IMR-90 (cell line): Measurements from ENCODE around the gene VAC14. TPM values are rescaled to one million over a fixed set of nuclear protein-coding genes. Genes with fewer than 3 reads are reported as not detected.

Experiments
- ATAC-seq: fragments of 200-7000 bp; cut with Tn5 transposase; 2 replicates; pipeline ENCODE4 v1.9.1; 2020; ENCODE audit warnings: low read depth, mild to moderate bottlenecking, moderate library complexity
- BruUV-seq: library from RNA; stranded (reverse); fragments of 400-500 nt; replicated peaks from 2 replicates; lab custom pipeline; 2021; lab: Mats Ljungman, UMichigan
- CTCF ChIA-PET: fragments of 300-600 bp; formaldehyde crosslinking; extraction: SDS; loops from one replicate; lab custom pipeline; 2021; ENCODE audit warnings: antibody characterized with exemption; lab: Yijun Ruan, JAX
- POLR2A ChIA-PET: fragments of 300-600 bp; sonication (Branson Sonifier 250); formaldehyde crosslinking; loops from one replicate; lab custom pipeline; 2022; ENCODE audit warnings: antibody characterized with exemption; ENCODE audit not compliant: unreplicated experiment; lab: Charles Lee
- DNase-seq: peaks from one replicate; pipeline ENCODE4 v3.0.0; 2013
- H2AFZ ChIP-seq: replicated peaks from 2 replicates; pipeline ENCODE3; 2013; ENCODE audit warnings: low read length, mild to moderate bottlenecking; ENCODE audit not compliant: poor library complexity
- H2AK5ac ChIP-seq: 2 replicates; pipeline ENCODE4 v1.6.1; 2013; ENCODE audit warnings: low read depth, low read length, inconsistent platforms
- H2AK9ac ChIP-seq: replicated peaks from 2 replicates; pipeline ENCODE3; 2013; ENCODE audit warnings: mild to moderate bottlenecking, low read depth, low read length, moderate library complexity; ENCODE audit not compliant: poor library complexity
- H2BK120ac ChIP-seq: 2 replicates; pipeline ENCODE4 v1.6.1; 2013; ENCODE audit warnings: low read depth, low read length, inconsistent platforms
- H2BK15ac ChIP-seq: 3 replicates; pipeline ENCODE4 v1.6.1; 2013; ENCODE audit warnings: low read depth, low read length, inconsistent platforms
- H2BK20ac ChIP-seq: 2 replicates; pipeline ENCODE4 v1.6.1; 2013; ENCODE audit warnings: low read depth, mild to moderate bottlenecking, inconsistent platforms, low read length, moderate library complexity
- H2BK5ac ChIP-seq: 2 replicates; pipeline ENCODE4 v1.6.1; 2013; ENCODE audit warnings: mild to moderate bottlenecking, low read depth, low read length, inconsistent platforms; ENCODE audit not compliant: poor library complexity, severe bottlenecking
- H3K14ac ChIP-seq: replicated peaks from 2 replicates; pipeline ENCODE4 v1.6.1; 2013; ENCODE audit warnings: low read depth, low read length, inconsistent platforms
- H3K18ac ChIP-seq: 2 replicates; pipeline ENCODE4 v1.6.1; 2013; ENCODE audit warnings: low read depth, low read length, control low read depth
- H3K23ac ChIP-seq: 2 replicates; pipeline ENCODE4 v1.6.1; 2013; ENCODE audit warnings: low read depth, low read length, inconsistent platforms
- H3K27ac ChIP-seq: 2 replicates; pipeline ENCODE4 v1.5.1; 2013; ENCODE audit warnings: mild to moderate bottlenecking, control low read depth, low read length; ENCODE audit not compliant: insufficient read depth
- H3K27me3 ChIP-seq: 2 replicates; pipeline ENCODE4 v1.6.1; 2013; ENCODE audit warnings: low read length; ENCODE audit not compliant: control insufficient read depth, insufficient read depth
- H3K36me3 ChIP-seq: 2 replicates; pipeline ENCODE4 v1.6.1; 2013; ENCODE audit warnings: low read length, mixed read lengths; ENCODE audit not compliant: control insufficient read depth, insufficient read depth
- H3K4ac ChIP-seq: 2 replicates; pipeline ENCODE4 v1.6.1; 2013; ENCODE audit warnings: low read depth, low read length, inconsistent platforms
- H3K4me1 ChIP-seq: 2 replicates; pipeline ENCODE4 v1.6.1; 2013; ENCODE audit warnings: low read length, mixed read lengths; ENCODE audit not compliant: control insufficient read depth, insufficient read depth
- H3K4me2 ChIP-seq: 2 replicates; pipeline ENCODE4 v1.6.1; 2013; ENCODE audit warnings: low read depth, mild to moderate bottlenecking, control low read depth, low read length, moderate library complexity
- H3K4me3 ChIP-seq: 2 replicates; pipeline ENCODE4 v1.5.1; 2013; ENCODE audit warnings: low read depth, mild to moderate bottlenecking, control low read depth, low read length, moderate library complexity; ENCODE audit not compliant: insufficient read depth
- H3K56ac ChIP-seq: 2 replicates; pipeline ENCODE4 v1.6.1; 2013; ENCODE audit warnings: low read length, inconsistent platforms; ENCODE audit not compliant: insufficient read depth; ENCODE audit errors: extremely low read depth
- H3K79me1 ChIP-seq, 2 experiments: 2 replicates each; pipeline ENCODE4 v1.6.1; 2013; ENCODE audit warnings: low read length in 2 of 2, inconsistent platforms in 1 of 2, low read depth in 1 of 2
- H3K9ac ChIP-seq: 2 replicates; pipeline ENCODE4 v1.6.1; 2013; ENCODE audit warnings: low read depth, low read length, control low read depth
- H3K9me1 ChIP-seq: 2 replicates; pipeline ENCODE4 v1.6.1; 2013; ENCODE audit warnings: low read length, inconsistent platforms; ENCODE audit not compliant: insufficient read depth
- H3K9me3 ChIP-seq: 2 replicates; pipeline ENCODE4 v1.6.1; 2013; ENCODE audit warnings: low read length; ENCODE audit not compliant: control insufficient read depth, insufficient read depth
- H4K20me1 ChIP-seq: 2 replicates; pipeline ENCODE4 v1.6.1; 2013; ENCODE audit warnings: low read length, inconsistent platforms; ENCODE audit not compliant: insufficient read depth
- H4K5ac ChIP-seq: 2 replicates; pipeline ENCODE4 v1.6.1; 2013; ENCODE audit warnings: mild to moderate bottlenecking, low read depth, low read length, control low read depth
- H4K8ac ChIP-seq, 2 experiments: 2 replicates each; pipeline ENCODE4 v1.6.1; 2013; ENCODE audit warnings: low read depth in 2 of 2, low read length in 2 of 2, control low read depth in 1 of 2, inconsistent platforms in 1 of 2
- H4K91ac ChIP-seq: 2 replicates; pipeline ENCODE4 v1.6.1; 2013; ENCODE audit warnings: low read depth, low read length, inconsistent platforms; ENCODE audit not compliant: insufficient read depth
- BHLHE40 ChIP-seq: fragments of 150-350 bp; IDR thresholded peaks from 2 replicates; pipeline ENCODE4 v1.6.1; 2016; ENCODE audit warnings: mild to moderate bottlenecking, low read depth, low read length
- MAZ ChIP-seq: IDR thresholded peaks from 2 replicates; pipeline ENCODE4 v1.6.1; 2012; ENCODE audit warnings: low read depth, mild to moderate bottlenecking, low read length, improper control_type of control experiment, moderate library complexity, borderline replicate concordance
- WGBS, 2 experiments: methylation state at CpG; one replicate each; pipeline versions ENCODE4 v1.1.5 to v1.1.7; 2013; ENCODE audit warnings: missing lambda C conversion rate in 2 of 2; ENCODE audit not compliant: insufficient read length in 1 of 2; ENCODE audit errors: extremely low coverage in 2 of 2; 5-methylcytosine and 5-hydroxymethylcytosine counted together
- dilution Hi-C: fragments of 300-500 bp; cut with HindIII; formaldehyde crosslinking; loops from one replicate; pipeline ENCODE4 v1.14.3; 2018; ENCODE audit warnings: low sequenced_read_pairs; ENCODE audit not compliant: unreplicated experiment
- in situ Hi-C: fragments of 300-500 bp; cut with MboI; formaldehyde crosslinking; loops from 3 replicates; pipeline ENCODE4 v1.14.3; 2019; ENCODE audit warnings: low sequenced_read_pairs, inconsistent platforms, mixed read lengths
- intact Hi-C: fragments of 100-400 bp; cut with micrococcal nuclease; formaldehyde crosslinking; loops from 2 replicates; pipeline ENCODE4 v1.10.0; 2022
- polyA plus RNA-seq, 3 experiments: library from polyadenylated mRNA; depleted of rRNA; stranded (reverse); fragments of >200 nt; gene quantifications; 2 replicates each; pipeline ENCODE4 v1.2.3, GENCODE V29; 2012; ENCODE audit warnings: low replicate concordance in 1 of 3
- total RNA-seq: library from RNA; depleted of rRNA; stranded (reverse); fragments of >200 nt; gene quantifications from 2 replicates; pipeline ENCODE4 v1.2.3, GENCODE V29; 2012

VAC14 gene
- total and polyA plus RNA-seq, 2 of the 4 experiments (the other 2 are of a cell fraction), result 21.1 to 40.2 TPM

DNA sequence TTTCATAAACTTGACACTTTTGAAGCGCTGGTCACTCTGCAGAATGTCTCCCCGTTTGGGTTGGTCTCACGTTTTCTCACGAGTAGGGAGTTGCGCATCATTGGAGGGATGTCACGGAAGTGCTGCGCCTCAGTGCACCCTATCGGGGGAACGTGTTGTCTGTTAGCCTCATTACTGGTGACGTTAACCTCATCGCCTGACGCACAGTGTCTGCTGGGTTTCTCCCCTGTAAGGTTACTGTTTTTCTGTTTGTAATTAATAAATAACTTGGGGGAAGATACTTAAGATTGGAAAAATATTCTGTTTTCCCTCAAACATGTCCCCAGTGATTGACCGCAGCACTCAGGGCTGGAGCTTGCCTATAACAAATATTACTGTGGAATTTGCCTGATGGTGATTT, 26.7 kb downstream of the VAC14 start:
- H2BK5ac ChIP-seq, result no peak overlapping the region
- H3K27ac ChIP-seq, result no peak overlapping the region
- peaks cover 21% of the 10 kb centered on the region for H3K36me3 ChIP-seq
- H2BK120ac ChIP-seq, result no peak overlapping the region
- in situ Hi-C loops (loop anchor here (10.0 kb wide), 1 partner anchor 239 kb away; no protein-coding TSS in a partner anchor), intact Hi-C loops (loop anchor here (10.0 kb wide), 2 partner anchors 219 to 581 kb away; partner anchors contain the start of gene CALB2), dilution Hi-C loops (no loop called here)
- H4K8ac ChIP-seq, result no peak overlapping the region
- H3K79me1 ChIP-seq, result peaks cover 0 to 30% of the 10 kb centered on the region in 2 experiments; a peak in 2 of 4 replicates
- ChIA-PET CTCF (no interaction called here), POLR2A (no interaction called here)
- no peaks in the 10 kb centered on the region for H3K9me3 ChIP-seq
- no peaks in the 10 kb centered on the region for H3K27me3 ChIP-seq
- H4K5ac ChIP-seq, result no peak overlapping the region
- no peak overlapping the region for H3K56ac ChIP-seq
- H3K9ac ChIP-seq, result no peak overlapping the region
- no peak overlapping the region for H2AK9ac ChIP-seq
- H2AK5ac ChIP-seq, result no peak overlapping the region
- no TSS peak for BruUV-seq
- H3K9me1 ChIP-seq, result peaks cover 6% of the 10 kb centered on the region
- peaks cover 4% of the 10 kb centered on the region; the same call in 1 of the 2 replicates for H3K4me1 ChIP-seq
- no peak overlapping the region for H2AFZ ChIP-seq
- no peak overlapping the region for H3K18ac ChIP-seq
- H3K14ac ChIP-seq, result no peak overlapping the region
- H3K4me2 ChIP-seq, result no peak overlapping the region
- H3K23ac ChIP-seq, result no peak overlapping the region
- no peak overlapping the region for H4K91ac ChIP-seq
- H3K4me3 ChIP-seq, result no peak overlapping the region
- no peak for TF ChIP-seq BHLHE40
- TF ChIP-seq MAZ, result no peak
- H4K20me1 ChIP-seq, result peaks cover 3% of the 10 kb centered on the region
- no peak for DNase-seq
- H2BK20ac ChIP-seq, result no peak overlapping the region
- no peak for ATAC-seq
- H2BK15ac ChIP-seq, result no peak overlapping the region
- 85% methylated on average over 4 of the region's 13 CpGs; no CpG with 5 or more reads in 1 of the 2 experiments for WGBS, 2 experiments
- H3K4ac ChIP-seq, result no peak overlapping the region
